T-helper 1 cell (primary cell): ENCODE measurements around the gene AFMID.
"Not testable (repeated sequence)": the region's sequence is repeated elsewhere in the genome, so short reads cannot be mapped to it uniquely, and the experiment has no call there.

Experiments used
- DNase-seq, 5 donors: peaks; one replicate each; pipeline ENCODE4 v3.0.0-alpha.2; 2012 to 2020

AFMID gene

GRCh38 chr17:78239489-78239931 is 52.3 kb downstream of the AFMID start:
- DNase-seq = no peak

- DNase-seq = no peak
Observed at GRCh38 chr17:78240012-78240655, 53.0 kb downstream of the AFMID start.

- no peak for DNase-seq
Observed at GRCh38 chr17:78240839-78241238, 53.7 kb downstream of the AFMID start.

- no peak for DNase-seq
Observed at GRCh38 chr17:78241277-78242023, 54.3 kb downstream of the AFMID start.

GRCh38 chr17:78242024-78242742 is 55.0 kb downstream of the AFMID start:
- DNase-seq = no peak

GRCh38 chr17:78247304-78247703 is 60.1 kb downstream of the AFMID start:
- no peak for DNase-seq

- no peak for DNase-seq
Observed at GRCh38 chr17:78248051-78248914, 61.1 kb downstream of the AFMID start.

- no peak for DNase-seq
Observed at GRCh38 chr17:78249074-78249817, 62.1 kb downstream of the AFMID start.

GRCh38 chr17:78249818-78250806 is 63.0 kb downstream of the AFMID start:
- DNase-seq = no peak

- peak; percentile 60 to 89 (median 77) for DNase-seq
Observed at GRCh38 chr17:78250891-78251772, 64.0 kb downstream of the AFMID start.

GRCh38 chr17:78251773-78252103 is 64.6 kb downstream of the AFMID start:
- DNase-seq = no peak

GRCh38 chr17:78252111-78252634 is 65.0 kb downstream of the AFMID start:
- peak; percentile 54 to 78 (median 73) for DNase-seq

- DNase-seq = peak in 1 of 5 donors; percentile 18
Observed at GRCh38 chr17:78252701-78253635, 65.8 kb downstream of the AFMID start.

GRCh38 chr17:78253636-78253945 is 66.4 kb downstream of the AFMID start:
- DNase-seq = not testable (repeated sequence)

GRCh38 chr17:78253946-78254672 is 66.9 kb downstream of the AFMID start:
- DNase-seq = peak; percentile 55 to 86 (median 76)

- no peak for DNase-seq
Observed at GRCh38 chr17:78255029-78255656, 68.0 kb downstream of the AFMID start.
